ENCODE data around the gene CTTNBP2NL.

The CTTNBP2NL gene

GRCh38 chr1:112507921-112508277 is 111.9 kb downstream of the CTTNBP2NL start:
- DNase-seq (ENCODE audit: low read depth): no peak

- no peak for DNase-seq (ENCODE audit: low read depth)
These were observed 112.4 kb downstream of the CTTNBP2NL start, which contains the start of gene WNT2B for GRCh38 chr1:112508278-112509004. Gene WNT2B (plus strand): TSS chr1:112508965. CDS start chr1:112509263, 298 bp downstream.

- no peak for DNase-seq (ENCODE audit: low read depth)
These were observed 113.1 kb downstream of the CTTNBP2NL start for GRCh38 chr1:112509005-112509659.

GRCh38 chr1:112509660-112510178 is 113.7 kb downstream of the CTTNBP2NL start:
- no peak for DNase-seq (ENCODE audit: low read depth)

GRCh38 chr1:112510340-112510739 is 114.3 kb downstream of the CTTNBP2NL start:
- no peak for DNase-seq (ENCODE audit: low read depth)

All from HS-5 (cell line).